Natural killer cell (primary cell): ENCODE measurements around the gene VAC14. TPM values are rescaled to one million over a fixed set of nuclear protein-coding genes. Genes with fewer than 3 reads are reported as not detected.

Experiments
- ATAC-seq, 3 donors: fragments of 150-1000 bp in 2 of 3; fragments of 200-7000 bp in 1 of 3; cut with Tn5 transposase; 1 replicate in 1 of 3; 2 replicates in 2 of 3; pipeline ENCODE4 v1.10.0; 2021; ENCODE audit warnings: mild to moderate bottlenecking in 2 of 3, moderate library complexity in 2 of 3
- DNase-seq, 2 donors: peaks; one replicate each; pipeline versions ENCODE4 v3.0.0 to v3.0.0-alpha.2; 2013 to 2021; ENCODE audit warnings: mixed read lengths in 1 of 2
- H3K27ac ChIP-seq: one replicate; pipeline ENCODE4 v1.5.1; 2013; ENCODE audit warnings: mild to moderate bottlenecking, low read length
- H3K27me3 ChIP-seq: one replicate; pipeline ENCODE4 v1.6.1; 2013; ENCODE audit warnings: low read length; ENCODE audit not compliant: control insufficient read depth, insufficient read depth
- H3K36me3 ChIP-seq: one replicate; pipeline ENCODE4 v1.6.1; 2013; ENCODE audit warnings: low read length; ENCODE audit not compliant: control insufficient read depth, insufficient read depth
- H3K4me1 ChIP-seq: one replicate; pipeline ENCODE4 v1.6.1; 2013; ENCODE audit warnings: low read length; ENCODE audit not compliant: control insufficient read depth, insufficient read depth
- H3K4me3 ChIP-seq: one replicate; pipeline ENCODE4 v1.5.1; 2013; ENCODE audit warnings: low read length
- H3K9me3 ChIP-seq: one replicate; pipeline ENCODE4 v1.6.1; 2013; ENCODE audit warnings: low read length; ENCODE audit not compliant: control insufficient read depth, insufficient read depth
- H3K27ac Mint-ChIP-seq, 2 donors: one replicate each; pipeline ENCODE4 v1.8.0; 2022; ENCODE audit warnings: mild to moderate bottlenecking in 2 of 2, mixed read lengths in 2 of 2, moderate library complexity in 1 of 2
- H3K27me3 Mint-ChIP-seq, 2 donors: one replicate each; pipeline ENCODE4 v1.8.0; 2022; ENCODE audit warnings: low read depth in 2 of 2, mixed read lengths in 2 of 2
- H3K36me3 Mint-ChIP-seq: one replicate; pipeline ENCODE4 v1.8.0; 2022; ENCODE audit warnings: mixed read lengths
- H3K4me1 Mint-ChIP-seq, 2 donors: one replicate each; pipeline ENCODE4 v1.8.0; 2022; ENCODE audit warnings: mixed read lengths in 2 of 2
- H3K4me3 Mint-ChIP-seq: one replicate; pipeline ENCODE4 v1.8.0; 2022; ENCODE audit warnings: mild to moderate bottlenecking, moderate library complexity, mixed read lengths
- H3K9me3 Mint-ChIP-seq, 2 donors: one replicate each; pipeline ENCODE4 v1.8.0; 2022; ENCODE audit warnings: mixed read lengths in 2 of 2
- WGBS: methylation state at CpG from one replicate; pipeline ENCODE4 v1.1.7; 2013; ENCODE audit warnings: missing lambda C conversion rate; ENCODE audit not compliant: insufficient coverage; 5-methylcytosine and 5-hydroxymethylcytosine counted together
- intact Hi-C: fragments of 100-400 bp; cut with micrococcal nuclease; formaldehyde crosslinking; loops from one replicate; pipeline ENCODE4 v1.14.2; 2022
- total RNA-seq, 4 donors: library from RNA; stranded (reverse); fragments of 120-200 nt in 1 of 4; gene quantifications; one replicate each; pipeline versions ENCODE4 v1.2.3 to v1.2.4, GENCODE V29; 2013 to 2022
- TF ChIP-seq, protein P1 (sequence below): fragments of 200-600 bp; IDR thresholded peaks from one replicate; pipeline ENCODE4 v1.8.0; 2022; ENCODE audit warnings: antibody characterized with exemption

Gene VAC14
- total RNA-seq, 3 donors from 2014 or later (not counting 1 experiment from before 2014, with no cell fraction given): 33.9 to 45.6 (median 43.4) TPM

DNA sequence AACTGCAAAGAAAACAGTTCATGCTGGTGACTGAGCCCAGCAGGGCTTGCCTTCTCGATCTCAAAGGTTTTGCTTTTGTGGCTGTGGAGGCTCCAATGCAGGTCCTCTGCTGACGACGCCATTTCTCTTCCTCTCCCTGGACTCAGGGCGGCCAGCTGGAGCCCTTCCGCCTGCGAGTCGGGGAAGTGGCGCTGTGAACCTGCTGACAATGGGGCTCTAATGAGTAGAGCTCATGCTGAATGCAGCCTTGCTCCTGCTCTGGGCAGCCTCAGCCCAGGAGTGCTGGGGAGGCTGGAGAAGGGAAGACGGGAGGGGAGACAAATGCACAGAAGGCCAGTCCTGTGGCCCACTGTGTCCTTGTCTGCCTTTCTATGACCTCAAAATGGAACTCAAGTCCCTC lies 43.8 kb downstream of the VAC14 start:
- Histone ChIP-seq H3K4me3 (no peak overlapping the region), H3K27me3 (no peaks in the 10 kb centered on the region), H3K4me1 (no peaks in the 10 kb centered on the region), H3K36me3 (peaks cover 29% of the 10 kb centered on the region), H3K9me3 (no peaks in the 10 kb centered on the region), H3K27ac (no peak overlapping the region)
- Mint-ChIP-seq H3K9me3 (no peaks in the 10 kb centered on the region), H3K27ac (no peak overlapping the region), H3K36me3 (peaks cover 5% of the 10 kb centered on the region), H3K4me3 (no peak overlapping the region), H3K27me3 (no peaks in the 10 kb centered on the region), H3K4me1 (no peaks in the 10 kb centered on the region)
- ATAC-seq (no peak), DNase-seq (no peak)
- TF ChIP-seq, protein P1, sequence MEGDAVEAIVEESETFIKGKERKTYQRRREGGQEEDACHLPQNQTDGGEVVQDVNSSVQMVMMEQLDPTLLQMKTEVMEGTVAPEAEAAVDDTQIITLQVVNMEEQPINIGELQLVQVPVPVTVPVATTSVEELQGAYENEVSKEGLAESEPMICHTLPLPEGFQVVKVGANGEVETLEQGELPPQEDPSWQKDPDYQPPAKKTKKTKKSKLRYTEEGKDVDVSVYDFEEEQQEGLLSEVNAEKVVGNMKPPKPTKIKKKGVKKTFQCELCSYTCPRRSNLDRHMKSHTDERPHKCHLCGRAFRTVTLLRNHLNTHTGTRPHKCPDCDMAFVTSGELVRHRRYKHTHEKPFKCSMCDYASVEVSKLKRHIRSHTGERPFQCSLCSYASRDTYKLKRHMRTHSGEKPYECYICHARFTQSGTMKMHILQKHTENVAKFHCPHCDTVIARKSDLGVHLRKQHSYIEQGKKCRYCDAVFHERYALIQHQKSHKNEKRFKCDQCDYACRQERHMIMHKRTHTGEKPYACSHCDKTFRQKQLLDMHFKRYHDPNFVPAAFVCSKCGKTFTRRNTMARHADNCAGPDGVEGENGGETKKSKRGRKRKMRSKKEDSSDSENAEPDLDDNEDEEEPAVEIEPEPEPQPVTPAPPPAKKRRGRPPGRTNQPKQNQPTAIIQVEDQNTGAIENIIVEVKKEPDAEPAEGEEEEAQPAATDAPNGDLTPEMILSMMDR: no peak
- intact Hi-C loops: no loop called here
- 97% methylated on average over 9 of the region's 9 CpGs for WGBS

DNA sequence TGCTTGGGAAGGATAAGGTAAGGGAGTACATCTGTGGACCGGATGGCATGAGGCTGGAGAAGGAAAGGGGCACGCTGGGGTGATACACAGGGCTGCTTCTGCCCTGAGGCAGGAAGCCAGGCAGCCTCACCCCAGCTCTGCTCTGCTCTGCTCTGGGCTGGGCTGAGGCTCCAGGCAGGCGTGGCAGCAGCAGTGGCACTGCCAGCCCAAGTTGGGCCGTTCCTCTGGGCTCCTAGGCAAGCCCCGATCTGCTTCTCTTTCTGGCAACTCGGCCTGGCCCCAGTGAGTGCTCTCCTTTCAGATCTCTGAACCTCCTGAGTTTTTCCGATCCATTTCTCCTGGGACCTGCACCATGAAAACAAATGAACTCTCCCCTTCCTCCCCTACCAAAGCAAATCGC lies 44.9 kb downstream of the VAC14 start:
- no peaks in the 10 kb centered on the region for H3K4me1 Mint-ChIP-seq
- no peak overlapping the region for H3K4me3 Mint-ChIP-seq
- no peaks in the 10 kb centered on the region for H3K27me3 Mint-ChIP-seq
- H3K27ac Mint-ChIP-seq: peak overlapping the region in 1 of 2 donors; percentile 20
- DNase-seq: no peak
- intact Hi-C loops: no loop called here
- Histone ChIP-seq H3K36me3 (peaks cover 28% of the 10 kb centered on the region), H3K27me3 (no peaks in the 10 kb centered on the region), H3K9me3 (no peaks in the 10 kb centered on the region), H3K27ac (no peak overlapping the region), H3K4me1 (no peaks in the 10 kb centered on the region), H3K4me3 (no peak overlapping the region)
- TF ChIP-seq, protein P1: no peak
- H3K36me3 Mint-ChIP-seq: peaks cover 5% of the 10 kb centered on the region
- no peak for ATAC-seq
- 93% methylated on average over 8 of the region's 8 CpGs for WGBS
- no peaks in the 10 kb centered on the region for H3K9me3 Mint-ChIP-seq

DNA sequence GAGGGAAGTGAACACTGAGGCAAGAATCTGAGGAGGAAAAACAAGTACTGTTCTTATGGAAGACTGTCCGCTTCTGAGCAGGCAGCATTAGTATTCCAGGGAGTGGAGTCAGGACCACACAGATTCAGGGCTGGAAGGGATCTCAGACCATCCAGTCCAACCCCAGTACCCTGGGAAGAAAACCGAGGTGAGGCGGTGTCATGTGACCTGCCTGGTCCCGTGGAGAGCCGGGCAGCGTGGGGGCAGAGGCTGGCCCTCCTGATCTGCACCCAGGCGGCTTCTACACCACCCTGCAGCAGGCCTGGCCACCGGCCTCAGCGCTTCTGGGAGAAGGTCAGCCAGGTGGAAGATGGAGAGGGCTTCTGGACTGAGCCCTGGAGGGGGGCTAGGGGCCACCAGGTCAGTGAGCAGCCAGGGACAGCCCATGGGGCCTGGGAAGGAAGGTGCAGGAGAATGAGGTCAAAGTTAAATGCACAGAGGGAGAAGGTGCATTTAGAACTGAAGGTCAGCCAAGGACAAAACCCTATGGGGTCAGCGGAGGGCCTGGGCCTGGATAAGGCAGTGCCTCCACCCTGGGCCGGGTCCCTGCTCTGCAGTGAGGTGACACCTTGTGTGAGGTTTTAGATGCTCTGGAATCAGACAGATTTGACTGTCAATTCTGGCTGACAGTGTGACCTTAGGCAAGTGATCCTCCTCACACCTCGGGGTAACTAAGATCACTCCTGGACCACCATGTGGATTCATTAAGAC lies 45.9 kb downstream of the VAC14 start:
- Histone ChIP-seq H3K36me3 (peaks cover 31% of the 10 kb centered on the region), H3K9me3 (no peaks in the 10 kb centered on the region), H3K4me1 (no peaks in the 10 kb centered on the region), H3K4me3 (no peak overlapping the region), H3K27me3 (no peaks in the 10 kb centered on the region), H3K27ac (no peak overlapping the region)
- DNase-seq (no peak), ATAC-seq (no peak)
- Mint-ChIP-seq H3K9me3 (no peaks in the 10 kb centered on the region), H3K36me3 (peaks cover 5% of the 10 kb centered on the region), H3K4me3 (no peak overlapping the region), H3K27me3 (no peaks in the 10 kb centered on the region), H3K27ac (no peak overlapping the region), H3K4me1 (no peaks in the 10 kb centered on the region)
- TF ChIP-seq, protein P1: no peak
- intact Hi-C loops: no loop called here
- 95% methylated on average over 12 of the region's 12 CpGs for WGBS

DNA sequence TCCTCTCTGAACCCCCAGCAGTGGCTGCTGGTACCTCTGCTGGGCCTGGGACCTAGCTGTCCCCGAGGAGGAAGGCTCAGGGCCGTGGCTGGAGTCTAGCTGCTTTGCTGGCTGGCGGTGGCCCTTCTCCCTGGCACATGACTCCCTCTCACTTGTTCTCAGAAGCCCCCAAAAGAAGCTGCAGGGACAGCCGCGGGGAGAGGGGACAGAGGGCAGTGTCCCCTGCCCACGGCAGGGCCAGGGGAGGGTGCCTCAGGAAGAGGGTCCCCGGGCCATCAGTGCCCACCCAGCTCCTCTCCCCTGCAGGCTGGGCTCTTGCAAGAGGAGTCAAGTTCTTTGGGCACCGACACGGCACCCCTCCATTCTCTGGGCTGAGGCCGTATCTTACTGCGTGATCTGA lies 46.6 kb downstream of the VAC14 start:
- 96% methylated on average over 11 of the region's 11 CpGs for WGBS
- H3K27ac ChIP-seq: no peak overlapping the region
- Mint-ChIP-seq H3K4me1 (no peaks in the 10 kb centered on the region), H3K27ac (no peak overlapping the region), H3K36me3 (peaks cover 5% of the 10 kb centered on the region), H3K9me3 (no peaks in the 10 kb centered on the region), H3K4me3 (no peak overlapping the region), H3K27me3 (no peaks in the 10 kb centered on the region)
- H3K9me3 ChIP-seq: no peaks in the 10 kb centered on the region
- H3K4me1 ChIP-seq: no peaks in the 10 kb centered on the region
- DNase-seq: no peak
- no peak for ATAC-seq
- TF ChIP-seq, protein P1: no peak
- H3K27me3 ChIP-seq: no peaks in the 10 kb centered on the region
- no peak overlapping the region for H3K4me3 ChIP-seq
- intact Hi-C loops: no loop called here
- peaks cover 28% of the 10 kb centered on the region for H3K36me3 ChIP-seq
